ENCODE measurements around the gene OPN4.

OPN4 gene

GRCh38 chr10:86647773-86648703, 6.3 kb upstream of the OPN4 start:
- DNase-seq (ENCODE audit: low read depth), result peak; percentile 60

GRCh38 chr10:86648704-86649427, 5.5 kb upstream of the OPN4 start:
- DNase-seq (ENCODE audit: low read depth), result peak; percentile 75

DNA sequence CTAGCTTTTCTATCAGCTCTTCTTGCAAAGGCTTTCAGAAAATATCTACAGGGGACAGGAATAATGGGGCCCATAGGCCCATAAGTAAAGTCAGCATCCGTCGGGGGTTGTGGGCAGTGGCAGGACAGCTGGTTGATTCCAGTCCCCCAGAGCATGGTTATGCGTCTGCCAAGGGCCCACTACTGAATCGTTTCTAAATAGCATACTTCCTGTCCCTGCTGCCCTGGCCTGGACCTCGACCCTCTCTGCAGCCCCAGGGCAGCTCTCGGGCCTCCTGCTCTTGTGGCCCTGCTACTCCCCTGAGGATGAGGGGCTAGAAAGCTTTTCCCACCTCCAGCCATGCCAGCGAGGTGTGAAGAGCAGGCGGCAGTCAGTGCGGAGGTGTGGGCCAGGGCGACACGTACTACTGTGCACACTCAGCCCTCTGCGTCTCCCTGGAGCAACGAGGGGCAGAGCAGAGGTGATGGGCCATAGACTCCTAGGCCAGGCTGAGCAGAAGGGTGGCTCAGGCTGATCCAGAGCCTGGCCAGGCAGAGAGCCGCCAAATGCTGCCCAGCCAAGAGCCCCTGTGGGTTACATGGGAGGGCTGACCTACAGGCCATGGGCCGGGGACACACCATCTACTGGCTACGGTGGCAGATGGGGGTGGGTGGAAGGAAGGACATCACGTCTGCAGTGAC, 4.7 kb upstream of the OPN4 start:
- no peak for DNase-seq (ENCODE audit: low read depth)

DNA sequence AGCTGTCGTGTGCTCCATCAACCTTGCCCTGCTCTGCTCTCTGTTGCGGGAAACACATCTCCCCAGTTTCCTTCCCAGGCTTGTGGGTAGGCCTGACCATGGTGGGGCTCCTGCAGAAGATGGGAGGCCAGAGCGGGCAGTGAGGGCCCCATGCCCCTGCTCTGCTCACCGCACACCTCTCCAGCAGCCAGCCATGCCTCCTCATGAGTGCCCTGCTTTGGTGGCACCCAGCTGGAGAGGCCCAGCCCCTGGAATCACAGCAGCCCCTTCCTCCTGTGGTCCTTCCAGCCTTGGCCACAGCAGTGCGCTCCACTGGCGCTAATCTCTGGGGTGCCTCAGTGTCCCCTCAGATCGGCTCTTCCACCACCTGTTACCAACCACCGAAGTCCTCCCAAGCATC, 4.2 kb upstream of the OPN4 start:
- no peak for DNase-seq (ENCODE audit: low read depth)

DNA sequence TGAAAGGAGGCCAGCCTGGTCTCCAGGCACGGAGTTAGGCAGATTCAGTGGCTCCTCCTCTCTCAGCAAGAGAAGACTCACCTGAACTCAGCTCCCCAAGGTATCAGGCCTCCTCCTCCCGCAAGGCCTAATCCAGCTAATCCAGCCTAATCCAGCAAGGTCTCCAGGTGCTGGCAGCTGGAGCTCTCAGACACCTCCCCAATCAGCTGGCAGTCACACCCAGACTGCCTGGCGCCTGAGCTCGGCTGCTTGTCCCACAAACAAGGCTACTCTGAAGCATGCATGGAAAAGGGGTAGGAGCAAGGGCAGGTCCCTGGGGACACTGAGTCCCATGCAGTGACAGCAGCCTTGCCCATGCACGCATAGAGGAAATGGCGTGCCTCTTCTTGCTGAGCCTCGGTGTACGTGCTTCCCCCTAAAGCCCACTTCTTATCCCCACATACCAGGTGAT, 3.3 kb upstream of the OPN4 start:
- DNase-seq (ENCODE audit: low read depth), result no peak

DNA sequence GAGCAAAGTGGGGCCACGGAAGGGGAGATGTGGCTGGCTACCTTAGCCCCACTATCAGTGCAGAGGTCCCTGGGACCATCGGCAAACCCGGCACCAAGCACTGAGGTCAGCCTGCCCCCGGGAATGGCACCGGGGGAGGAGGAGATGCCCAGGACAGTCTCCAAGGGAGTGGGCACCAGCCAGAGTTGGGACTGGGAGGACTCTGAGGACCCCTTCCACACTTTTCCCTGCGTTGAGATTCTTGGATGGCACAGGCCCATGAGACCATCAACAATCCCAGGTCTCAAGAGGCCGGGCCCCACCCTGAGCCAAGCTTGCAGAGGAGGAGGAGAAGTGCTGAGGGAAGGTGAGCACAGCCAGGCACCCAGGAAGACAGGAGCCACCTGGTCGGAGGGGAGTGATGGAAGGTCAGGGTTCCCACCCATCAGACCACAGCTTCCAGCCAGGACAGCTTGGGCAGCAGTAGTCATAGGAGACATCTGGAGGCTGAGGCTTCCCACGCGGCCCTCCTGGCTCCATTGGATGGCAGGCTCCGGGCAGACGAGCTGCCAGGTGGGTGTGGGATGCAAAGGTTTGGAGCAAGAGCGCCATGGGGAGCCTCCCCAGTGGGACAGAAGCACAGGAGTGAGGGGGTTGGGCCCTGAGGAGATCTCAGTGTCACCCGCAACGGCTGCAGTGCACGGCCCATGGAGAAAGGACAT, 2.6 kb upstream of the OPN4 start:
- no peak for DNase-seq (ENCODE audit: low read depth)

- DNase-seq (ENCODE audit: low read depth), result no peak
These were observed 1.8 kb upstream of the OPN4 start for GRCh38 chr10:86652361-86653202.

DNA sequence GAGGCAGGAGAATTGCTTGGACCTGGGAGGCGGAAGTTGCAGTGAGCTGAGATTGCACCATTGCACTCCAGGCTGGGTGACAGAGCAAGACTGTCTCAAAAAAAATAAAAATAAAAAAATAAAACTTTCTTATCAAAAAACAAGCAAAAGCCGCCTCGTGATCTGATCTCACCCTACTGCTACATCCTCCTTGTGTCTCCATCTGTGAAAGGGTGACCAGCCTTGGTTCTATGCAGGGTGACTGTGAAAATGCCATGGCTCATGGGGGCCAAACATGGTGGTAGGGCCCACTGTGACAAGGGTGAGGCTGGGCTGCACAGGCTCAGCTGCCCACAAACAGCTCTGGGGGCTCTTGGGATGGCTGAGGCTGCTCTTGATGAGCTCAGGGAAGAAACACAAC, 968 bp upstream of the OPN4 start:
- DNase-seq (ENCODE audit: low read depth), result no peak

- DNase-seq (ENCODE audit: low read depth), result no peak
These were observed 360 bp upstream of the OPN4 start for GRCh38 chr10:86653987-86654386.

GRCh38 chr10:86655173-86655540, 810 bp downstream of the OPN4 start:
- no peak for DNase-seq (ENCODE audit: low read depth)

GRCh38 chr10:86655596-86655995, 1.2 kb downstream of the OPN4 start:
- DNase-seq (ENCODE audit: low read depth), result no peak

DNA sequence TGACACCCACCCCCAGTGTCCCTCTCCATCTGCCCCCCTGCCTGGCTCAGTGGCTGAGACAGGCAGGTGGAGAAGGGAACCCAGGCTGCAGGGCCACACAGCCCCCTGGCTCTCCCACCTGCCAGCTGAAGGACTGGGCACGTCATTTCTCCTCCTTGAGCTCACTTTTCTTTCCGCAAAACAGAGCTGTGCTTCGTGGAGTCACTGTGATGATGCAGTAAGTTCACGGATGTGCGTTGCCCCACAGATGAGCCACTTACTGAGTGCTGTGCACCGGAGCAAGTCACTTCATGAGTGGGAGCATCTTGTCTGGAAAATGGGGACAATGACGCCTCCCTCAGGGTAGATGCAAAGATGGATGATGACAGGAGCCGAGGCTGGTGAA, 2.7 kb downstream of the OPN4 start:
- no peak for DNase-seq (ENCODE audit: low read depth)

DNA sequence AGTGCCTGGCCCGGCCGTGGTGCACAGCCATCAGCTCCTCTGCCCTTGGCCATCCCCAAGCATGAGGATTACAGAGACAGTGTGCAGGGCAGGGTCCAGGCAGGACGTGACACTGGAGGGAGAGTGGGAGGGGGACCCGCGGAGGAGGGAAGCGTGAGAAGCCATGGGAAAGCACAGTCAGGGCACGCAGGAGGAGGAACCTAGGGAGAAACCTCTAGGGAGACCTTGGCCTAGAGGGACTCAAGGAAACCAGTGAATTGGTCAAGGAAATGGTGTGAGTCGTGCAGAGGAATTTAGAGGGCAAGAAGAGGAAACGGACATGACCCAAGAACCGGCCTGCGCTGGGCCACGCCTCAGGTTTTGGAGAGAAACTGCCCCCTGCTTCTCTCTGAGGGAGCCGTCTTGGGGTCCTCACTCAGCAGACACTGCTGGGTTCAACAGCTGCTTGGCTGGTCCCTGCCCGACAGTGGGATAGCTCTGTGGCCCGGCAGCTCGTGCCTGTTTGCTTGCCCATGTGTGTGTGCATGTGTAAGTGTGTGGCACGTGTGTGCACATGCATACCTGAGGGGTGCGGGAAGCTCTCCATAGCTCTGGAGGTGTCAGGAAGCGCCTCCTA, 3.2 kb downstream of the OPN4 start:
- DNase-seq (ENCODE audit: low read depth), result no peak

DNA sequence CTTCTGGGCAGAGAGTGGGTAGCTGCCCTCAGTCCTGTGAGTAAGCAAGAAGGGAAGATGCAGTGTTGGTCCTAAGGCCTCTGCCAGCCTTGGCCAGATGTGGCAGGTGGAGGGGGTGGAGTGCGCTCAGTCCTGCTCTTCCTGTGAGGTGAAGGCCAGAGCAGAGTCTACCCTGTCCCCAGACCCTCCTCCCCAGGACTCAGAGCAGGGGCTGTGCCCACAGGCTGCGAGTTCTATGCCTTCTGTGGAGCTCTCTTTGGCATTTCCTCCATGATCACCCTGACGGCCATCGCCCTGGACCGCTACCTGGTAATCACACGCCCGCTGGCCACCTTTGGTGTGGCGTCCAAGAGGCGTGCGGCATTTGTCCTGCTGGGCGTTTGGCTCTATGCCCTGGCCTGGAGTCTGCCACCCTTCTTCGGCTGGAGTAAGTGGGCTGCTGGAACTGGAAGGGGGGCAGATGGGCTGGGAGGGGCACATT, 4.0 kb downstream of the OPN4 start:
- no peak for DNase-seq (ENCODE audit: low read depth)

DNA sequence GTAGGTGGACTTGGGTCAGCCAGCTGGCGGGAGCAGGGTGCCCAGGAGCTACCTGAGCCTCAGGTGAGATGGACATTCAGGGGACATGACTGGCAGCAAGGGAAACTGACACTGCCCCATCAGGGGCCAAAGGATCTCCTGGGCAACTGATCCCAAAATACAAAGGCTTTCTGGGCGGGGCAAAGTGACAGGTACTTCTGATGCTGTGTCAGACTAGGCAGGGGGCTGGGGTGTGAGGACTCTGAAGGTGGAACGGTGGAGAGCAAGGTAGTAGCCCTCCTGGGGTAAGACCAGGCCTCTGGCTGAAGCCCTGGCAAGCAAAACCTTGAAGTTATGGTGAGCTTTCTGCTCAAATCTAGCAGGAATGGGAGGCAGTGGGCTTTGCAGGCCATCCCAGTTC, 4.4 kb downstream of the OPN4 start:
- no peak for DNase-seq (ENCODE audit: low read depth)

DNA sequence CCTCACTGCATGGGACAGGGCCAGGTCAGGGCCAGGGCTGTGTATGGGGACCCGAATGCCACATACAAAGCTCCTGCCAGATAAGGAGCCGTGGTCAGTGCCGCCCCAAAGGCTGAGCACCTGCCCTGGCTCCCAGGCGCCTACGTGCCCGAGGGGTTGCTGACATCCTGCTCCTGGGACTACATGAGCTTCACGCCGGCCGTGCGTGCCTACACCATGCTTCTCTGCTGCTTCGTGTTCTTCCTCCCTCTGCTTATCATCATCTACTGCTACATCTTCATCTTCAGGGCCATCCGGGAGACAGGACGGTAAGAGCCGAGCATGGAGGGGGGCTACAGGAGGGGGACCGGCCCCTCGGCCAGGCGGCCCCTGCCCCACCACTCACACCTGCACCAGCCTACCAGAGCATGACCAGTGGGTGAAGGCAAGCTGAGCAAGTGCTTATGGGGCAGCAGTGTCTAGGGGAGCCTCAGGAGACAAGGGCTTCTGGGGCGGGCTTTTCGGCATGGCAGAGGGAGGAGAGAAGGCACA, 4.9 kb downstream of the OPN4 start:
- no peak for DNase-seq (ENCODE audit: low read depth)

GRCh38 chr10:86659721-86660453, 5.5 kb downstream of the OPN4 start:
- no peak for DNase-seq (ENCODE audit: low read depth)

GRCh38 chr10:86661161-86662025, 7.0 kb downstream of the OPN4 start:
- DNase-seq (ENCODE audit: low read depth), result peak; percentile 47

Measured in GM04504 (cell line).